GM21381 (cell line): ENCODE data around the gene HAS3.
"Not testable (repeated sequence)": the region's sequence is repeated elsewhere in the genome, so short reads cannot be mapped to it uniquely, and the experiment has no call there.

Experiments used
- ATAC-seq: cut with Tn5 transposase; IDR thresholded peaks from one replicate; pipeline ENCODE4 v1.9.1; 2021; ENCODE audit warnings: mild to moderate bottlenecking, moderate library complexity; ENCODE audit not compliant: unreplicated experiment

HAS3 gene

GRCh38 chr16:69141014-69141413 is 35.6 kb downstream of the HAS3 start:
- no peak for ATAC-seq

GRCh38 chr16:69141936-69142335 is 36.5 kb downstream of the HAS3 start:
- ATAC-seq, result no peak

GRCh38 chr16:69143116-69143515 is 37.7 kb downstream of the HAS3 start:
- no peak for ATAC-seq

- no peak for ATAC-seq
Measured at GRCh38 chr16:69145658-69146057, 40.2 kb downstream of the HAS3 start.

GRCh38 chr16:69149621-69150020 is 44.2 kb downstream of the HAS3 start:
- not testable (repeated sequence) for ATAC-seq

GRCh38 chr16:69150146-69150865 is 44.9 kb downstream of the HAS3 start:
- ATAC-seq, result no peak

- no peak for ATAC-seq
Measured at GRCh38 chr16:69157196-69157595, 51.7 kb downstream of the HAS3 start.

GRCh38 chr16:69160192-69160591 is 54.7 kb downstream of the HAS3 start:
- ATAC-seq, result no peak

- no peak for ATAC-seq
Measured at GRCh38 chr16:69165584-69165983, 60.1 kb downstream of the HAS3 start.

- ATAC-seq, result no peak
Measured at GRCh38 chr16:69166221-69166833, 60.9 kb downstream of the HAS3 start.

GRCh38 chr16:69166946-69167930 is 61.8 kb downstream of the HAS3 start:
- ATAC-seq, result no peak
